Esophagus muscularis mucosa (tissue), 4 donors: ENCODE results near the gene DNAH9. TPM values are rescaled to one million over a fixed set of nuclear protein-coding genes. Genes with fewer than 3 reads are reported as not detected.
A peak's percentile ranks its signal among the peaks of the same experiment; 100 is the strongest.

Source experiments
- DNase-seq: peaks from one replicate; pipeline ENCODE4 v3.0.0-alpha.2; 2017; ENCODE audit errors: extremely low spot score
- H3K27ac ChIP-seq, 4 donors: fragments of 200-600 bp; sonication (generic); replicated peaks in 1 of 4; 1 replicate in 3 of 4; 2 replicates in 1 of 4; pipeline ENCODE4 v1.5.1; 2016 to 2019; ENCODE audit warnings: mild to moderate bottlenecking in 1 of 4
- H3K27me3 ChIP-seq, 4 donors: fragments of 200-600 bp; sonication (generic); one replicate each; pipeline versions ENCODE4 v1.5.1 to v1.6.0; 2016 to 2019
- H3K36me3 ChIP-seq, 4 donors: fragments of 200-600 bp; sonication (generic); one replicate each; pipeline ENCODE4 v1.5.1; 2016 to 2019
- H3K4me1 ChIP-seq, 4 donors: fragments of 200-600 bp; sonication (generic); one replicate each; pipeline ENCODE4 v1.5.1; 2016 to 2019
- H3K4me3 ChIP-seq, 4 donors: fragments of 200-600 bp; sonication (generic); 1 replicate in 2 of 4; 2 replicates in 2 of 4; pipeline ENCODE4 v1.5.1; 2016 to 2019; ENCODE audit warnings: mild to moderate bottlenecking in 4 of 4, moderate library complexity in 1 of 4
- H3K9me3 ChIP-seq, 4 donors: fragments of 200-600 bp; sonication (generic); 1 replicate in 3 of 4; 2 replicates in 1 of 4; pipeline ENCODE4 v1.5.1; 2016 to 2019
- CTCF ChIP-seq, 3 experiments: fragments of 200-600 bp in 2 of 3; fragments of 450-650 bp in 1 of 3; sonication (generic) in 2 of 3; IDR thresholded peaks; one replicate each; pipeline ENCODE4 v1.5.1; 2017 to 2019; ENCODE audit warnings: antibody characterized with exemption in 3 of 3, mild to moderate bottlenecking in 2 of 3, moderate library complexity in 1 of 3
- EP300 ChIP-seq: sonication (generic); formaldehyde crosslinking; IDR thresholded peaks from one replicate; pipeline ENCODE4 v1.6.1; 2017; ENCODE audit warnings: antibody characterized with exemption
- POLR2A ChIP-seq: fragments of 450-650 bp; IDR thresholded peaks from one replicate; pipeline ENCODE4 v1.6.1; 2017; ENCODE audit warnings: antibody characterized with exemption, moderate library complexity, mild to moderate bottlenecking, low read depth
- POLR2AphosphoS5 ChIP-seq, 2 donors: sonication (generic); formaldehyde crosslinking; IDR thresholded peaks; one replicate each; pipeline ENCODE4 v1.6.1; 2017; ENCODE audit warnings: antibody characterized with exemption in 2 of 2
- WGBS: methylation state at CpG from one replicate; pipeline ENCODE4 v1.1.5; 2018; 5-methylcytosine and 5-hydroxymethylcytosine counted together
- intact Hi-C: fragments of 100-400 bp; cut with DNase I; formaldehyde crosslinking; loops from one replicate; pipeline ENCODE4 v1.15.1; 2023
- total RNA-seq, 4 donors: library from RNA; depleted of rRNA; stranded (reverse); fragments of >200 nt; gene quantifications; one replicate each; pipeline versions ENCODE4 v1.1.0 to v1.2.1, GENCODE V29; 2016

Gene DNAH9
- total RNA-seq, 4 donors from 2014 or later, result under 0.01 to 0.92 TPM; not detected in 2

- no peak overlapping the region for H3K4me3 ChIP-seq
- peaks cover 0 to 6% (median 2%) of the 10 kb centered on the region in 4 donors for H3K4me1 ChIP-seq
- peaks cover 0 to 6% (median 2%) of the 10 kb centered on the region in 4 donors for H3K27me3 ChIP-seq
- H3K36me3 ChIP-seq, result no peaks in the 10 kb centered on the region
- no peak for DNase-seq
- no peaks in the 10 kb centered on the region for H3K9me3 ChIP-seq
- 73% methylated on average over 2 of the region's 2 CpGs for WGBS
- intact Hi-C loops, result no loop called here
- H3K27ac ChIP-seq, result no peak overlapping the region
- TF ChIP-seq POLR2A, result no peak
- TF ChIP-seq CTCF (IDR thresholded peaks at IDR 0.05), result no peak
- no peak for TF ChIP-seq POLR2AphosphoS5 (IDR thresholded peaks at IDR 0.05)
- no peak for TF ChIP-seq EP300
These were observed 250.1 kb downstream of the DNAH9 start for GRCh38 chr17:11848330-11848729.

- DNase-seq, result no peak
- 54% methylated on average over 4 of the region's 4 CpGs for WGBS
- Histone ChIP-seq H3K27me3 (peaks cover 0 to 6% (median 2%) of the 10 kb centered on the region in 4 donors), H3K4me3 (no peak overlapping the region), H3K4me1 (peaks cover 0 to 12% (median 5%) of the 10 kb centered on the region in 4 donors), H3K27ac (no peak overlapping the region), H3K36me3 (no peaks in the 10 kb centered on the region), H3K9me3 (no peaks in the 10 kb centered on the region)
- intact Hi-C loops, result no loop called here
- TF ChIP-seq CTCF (IDR thresholded peaks at IDR 0.05) (no peak), POLR2A (no peak), POLR2AphosphoS5 (IDR thresholded peaks at IDR 0.05) (no peak), EP300 (no peak)
These were observed 254.0 kb downstream of the DNAH9 start for GRCh38 chr17:11852231-11852630.

- 84% methylated on average over 2 of the region's 2 CpGs for WGBS
- intact Hi-C loops, result no loop called here
- Histone ChIP-seq H3K4me3 (no peak overlapping the region), H3K4me1 (peaks cover 0 to 12% (median 5%) of the 10 kb centered on the region in 4 donors), H3K36me3 (no peaks in the 10 kb centered on the region), H3K9me3 (no peaks in the 10 kb centered on the region), H3K27ac (peak overlapping the region in 3 of 4 donors; percentile 2 to 54 (median 52)), H3K27me3 (peaks cover 0 to 6% (median under 1%) of the 10 kb centered on the region in 4 donors)
- DNase-seq, result no peak
- TF ChIP-seq POLR2AphosphoS5 (IDR thresholded peaks at IDR 0.05) (no peak), CTCF (IDR thresholded peaks at IDR 0.05) (no peak), EP300 (no peak), POLR2A (no peak)
These were observed 254.6 kb downstream of the DNAH9 start for GRCh38 chr17:11852912-11853311.

GRCh38 chr17:11853321-11854151 lies 255.3 kb downstream of the DNAH9 start:
- Histone ChIP-seq H3K4me1 (peaks cover 0 to 12% (median 5%) of the 10 kb centered on the region in 4 donors), H3K9me3 (no peaks in the 10 kb centered on the region), H3K27ac (peak overlapping the region in 3 of 4 donors; percentile 2 to 54 (median 52)), H3K4me3 (no peak overlapping the region), H3K36me3 (no peaks in the 10 kb centered on the region), H3K27me3 (peaks cover 0 to 6% (median 0%) of the 10 kb centered on the region in 4 donors)
- intact Hi-C loops, result no loop called here
- DNase-seq, result no peak
- TF ChIP-seq POLR2A (no peak), CTCF (IDR thresholded peaks at IDR 0.05) (no peak), POLR2AphosphoS5 (IDR thresholded peaks at IDR 0.05) (no peak), EP300 (no peak)
- 64% methylated on average over 8 of the region's 11 CpGs for WGBS
